ENCODE results near the gene EDNRB.
"Not testable (repeated sequence)": the region's sequence is repeated elsewhere in the genome, so short reads cannot be mapped to it uniquely, and the experiment has no call there.

The EDNRB gene

GRCh38 chr13:77896536-77896935, 22.1 kb downstream of the EDNRB start:
- no peak for DNase-seq

GRCh38 chr13:77894743-77895142, 23.9 kb downstream of the EDNRB start:
- DNase-seq = no peak

- DNase-seq = no peak
Measured at GRCh38 chr13:77893066-77893465, 25.6 kb downstream of the EDNRB start.

- no peak for DNase-seq
Measured at GRCh38 chr13:77892491-77892890, 26.1 kb downstream of the EDNRB start.

GRCh38 chr13:77891486-77891885, 27.1 kb downstream of the EDNRB start:
- DNase-seq = no peak

GRCh38 chr13:77891041-77891440, 27.6 kb downstream of the EDNRB start:
- DNase-seq = no peak

GRCh38 chr13:77883328-77883727, 35.3 kb downstream of the EDNRB start:
- no peak for DNase-seq

GRCh38 chr13:77878190-77878589, 40.4 kb downstream of the EDNRB start:
- no peak for DNase-seq

GRCh38 chr13:77876176-77876575, 42.5 kb downstream of the EDNRB start:
- DNase-seq = no peak

GRCh38 chr13:77874406-77874805, 44.2 kb downstream of the EDNRB start:
- DNase-seq = no peak

- no peak for DNase-seq
Measured at GRCh38 chr13:77872995-77873394, 45.6 kb downstream of the EDNRB start.

- DNase-seq = no peak
Measured at GRCh38 chr13:77871596-77871995, 47.0 kb downstream of the EDNRB start.

- DNase-seq = no peak
Measured at GRCh38 chr13:77868717-77869116, 49.9 kb downstream of the EDNRB start.

- no peak for DNase-seq
Measured at GRCh38 chr13:77866971-77867370, 51.7 kb downstream of the EDNRB start.

- DNase-seq = no peak
Measured at GRCh38 chr13:77865622-77866021, 53.0 kb downstream of the EDNRB start.

GRCh38 chr13:77863144-77863543, 55.5 kb downstream of the EDNRB start:
- no peak for DNase-seq

GRCh38 chr13:77861741-77862140, 56.9 kb downstream of the EDNRB start:
- no peak for DNase-seq

- no peak for DNase-seq
Measured at GRCh38 chr13:77860507-77860981, 58.1 kb downstream of the EDNRB start.

- DNase-seq = no peak
Measured at GRCh38 chr13:77859450-77859849, 59.2 kb downstream of the EDNRB start.

- DNase-seq = no peak
Measured at GRCh38 chr13:77857531-77858209, 61.0 kb downstream of the EDNRB start.

- DNase-seq = no peak
Measured at GRCh38 chr13:77853703-77854102, 64.9 kb downstream of the EDNRB start.

GRCh38 chr13:77848050-77848449, 70.6 kb downstream of the EDNRB start:
- not testable (repeated sequence) for DNase-seq

- no peak for DNase-seq
Measured at GRCh38 chr13:77846173-77846572, 72.5 kb downstream of the EDNRB start.
